Adrenal gland (tissue), 5 donors: ENCODE results near the gene TMOD4.

Source experiments
- POLR2A ChIP-seq, 2 donors: fragments of 450-650 bp; IDR thresholded peaks; one replicate each; pipeline ENCODE4 v1.6.1; 2017; ENCODE audit warnings: antibody characterized with exemption in 2 of 2, mild to moderate bottlenecking in 2 of 2, moderate library complexity in 1 of 2
- TF ChIP-seq, protein P1 (sequence below), 6 experiments: fragments of 450-650 bp in 4 of 6; fragments of 200-600 bp in 2 of 6; sonication (generic) in 1 of 6; IDR thresholded peaks; 1 replicate in 5 of 6; 2 replicates in 1 of 6; pipeline versions ENCODE4 v1.5.1 to v1.8.0; 2016 to 2021; ENCODE audit warnings: antibody characterized with exemption in 6 of 6, mild to moderate bottlenecking in 2 of 6, moderate library complexity in 1 of 6
- donor health status: DM: no; HTN: no; CAD: no.

DNA sequence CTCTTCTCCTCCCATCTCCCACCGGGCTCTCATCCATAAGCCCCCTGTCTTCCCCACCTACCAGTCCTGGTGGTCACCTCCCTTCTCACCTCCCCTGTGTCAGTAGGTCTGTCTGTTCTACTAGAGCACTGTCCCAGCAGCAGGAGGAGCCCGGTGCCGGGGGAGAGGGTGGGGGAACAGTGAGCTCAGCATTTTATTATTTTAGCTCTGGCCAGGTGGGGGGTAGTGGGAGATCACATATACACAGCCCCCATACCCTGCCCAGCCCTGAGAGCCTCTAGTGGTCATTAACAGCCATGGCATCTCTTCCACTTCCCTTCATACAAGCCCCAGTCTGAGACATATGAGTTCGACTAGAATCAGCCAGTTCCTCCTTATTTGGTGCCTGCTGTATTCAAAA lies at the start of gene TMOD4:
- TF ChIP-seq POLR2A (IDR thresholded peaks at IDR 0.05) = no peak
- TF ChIP-seq, protein P1, sequence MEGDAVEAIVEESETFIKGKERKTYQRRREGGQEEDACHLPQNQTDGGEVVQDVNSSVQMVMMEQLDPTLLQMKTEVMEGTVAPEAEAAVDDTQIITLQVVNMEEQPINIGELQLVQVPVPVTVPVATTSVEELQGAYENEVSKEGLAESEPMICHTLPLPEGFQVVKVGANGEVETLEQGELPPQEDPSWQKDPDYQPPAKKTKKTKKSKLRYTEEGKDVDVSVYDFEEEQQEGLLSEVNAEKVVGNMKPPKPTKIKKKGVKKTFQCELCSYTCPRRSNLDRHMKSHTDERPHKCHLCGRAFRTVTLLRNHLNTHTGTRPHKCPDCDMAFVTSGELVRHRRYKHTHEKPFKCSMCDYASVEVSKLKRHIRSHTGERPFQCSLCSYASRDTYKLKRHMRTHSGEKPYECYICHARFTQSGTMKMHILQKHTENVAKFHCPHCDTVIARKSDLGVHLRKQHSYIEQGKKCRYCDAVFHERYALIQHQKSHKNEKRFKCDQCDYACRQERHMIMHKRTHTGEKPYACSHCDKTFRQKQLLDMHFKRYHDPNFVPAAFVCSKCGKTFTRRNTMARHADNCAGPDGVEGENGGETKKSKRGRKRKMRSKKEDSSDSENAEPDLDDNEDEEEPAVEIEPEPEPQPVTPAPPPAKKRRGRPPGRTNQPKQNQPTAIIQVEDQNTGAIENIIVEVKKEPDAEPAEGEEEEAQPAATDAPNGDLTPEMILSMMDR (IDR thresholded peaks at IDR 0.05) = peak in 5 of 6 experiments; percentile 8 to 28 (median 15)
